Measurements from ENCODE around the gene TBC1D32. TPM values are rescaled to one million over a fixed set of nuclear protein-coding genes. Genes with fewer than 3 reads are reported as not detected.
"Not testable (repeated sequence)": the region's sequence is repeated elsewhere in the genome, so short reads cannot be mapped to it uniquely, and the experiment has no call there.

TBC1D32 gene
- polyA plus RNA-seq, 1 donor (not counting 4 experiments of a cell fraction or from before 2014, with no cell fraction given) = 6.7 TPM

DNA sequence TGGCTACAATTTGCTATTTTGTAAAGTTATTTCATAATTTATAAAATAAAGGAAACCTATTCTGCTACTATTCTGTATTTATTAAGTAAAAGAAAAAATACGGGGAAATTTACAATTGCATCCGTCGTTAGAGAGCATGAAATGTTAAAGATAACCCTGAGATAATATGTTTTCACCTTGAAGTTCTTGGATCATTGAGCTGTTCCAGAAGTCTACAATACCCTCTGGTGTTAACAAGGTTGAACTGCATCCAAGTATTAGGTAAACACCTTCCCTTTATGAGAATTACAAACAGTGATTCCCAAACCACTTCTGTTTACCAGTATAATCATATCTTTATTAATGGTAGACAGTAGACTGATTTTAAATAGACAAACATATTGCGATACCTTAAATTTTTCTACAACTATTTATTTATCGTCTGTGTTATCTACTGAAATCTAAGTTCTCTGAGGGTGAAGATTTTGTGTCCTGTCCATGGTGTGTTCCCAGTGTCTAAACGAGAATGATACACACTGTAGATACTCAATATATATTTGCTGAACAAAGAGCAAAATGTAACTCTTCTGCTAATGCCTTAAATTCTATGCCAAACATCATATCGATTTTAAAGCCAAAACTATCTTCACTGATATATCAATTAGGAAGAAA, 28.2 kb downstream of the TBC1D32 start:
- TF ChIP-seq, protein P1, sequence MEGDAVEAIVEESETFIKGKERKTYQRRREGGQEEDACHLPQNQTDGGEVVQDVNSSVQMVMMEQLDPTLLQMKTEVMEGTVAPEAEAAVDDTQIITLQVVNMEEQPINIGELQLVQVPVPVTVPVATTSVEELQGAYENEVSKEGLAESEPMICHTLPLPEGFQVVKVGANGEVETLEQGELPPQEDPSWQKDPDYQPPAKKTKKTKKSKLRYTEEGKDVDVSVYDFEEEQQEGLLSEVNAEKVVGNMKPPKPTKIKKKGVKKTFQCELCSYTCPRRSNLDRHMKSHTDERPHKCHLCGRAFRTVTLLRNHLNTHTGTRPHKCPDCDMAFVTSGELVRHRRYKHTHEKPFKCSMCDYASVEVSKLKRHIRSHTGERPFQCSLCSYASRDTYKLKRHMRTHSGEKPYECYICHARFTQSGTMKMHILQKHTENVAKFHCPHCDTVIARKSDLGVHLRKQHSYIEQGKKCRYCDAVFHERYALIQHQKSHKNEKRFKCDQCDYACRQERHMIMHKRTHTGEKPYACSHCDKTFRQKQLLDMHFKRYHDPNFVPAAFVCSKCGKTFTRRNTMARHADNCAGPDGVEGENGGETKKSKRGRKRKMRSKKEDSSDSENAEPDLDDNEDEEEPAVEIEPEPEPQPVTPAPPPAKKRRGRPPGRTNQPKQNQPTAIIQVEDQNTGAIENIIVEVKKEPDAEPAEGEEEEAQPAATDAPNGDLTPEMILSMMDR (optimal IDR thresholded peaks at IDR 0.05 in 1 of 3, IDR thresholded peaks at IDR 0.05 in 1 of 3, conservative IDR thresholded peaks at IDR 0.05 in 1 of 3; ENCODE audit: extremely low read depth in 1 of 3, insufficient read depth in 2 of 3, low read length in 3 of 3) = peak in 2 of 3 experiments; percentile 45 to 53
- TF ChIP-seq EZH2 (IDR thresholded peaks at IDR 0.05; ENCODE audit: low read length) = no peak
- Histone ChIP-seq H3K9ac (ENCODE audit: control insufficient read depth, extremely low read depth, insufficient read depth, low read length) (no peak overlapping the region), H3K4me1 (ENCODE audit: control insufficient read depth, extremely low read depth, insufficient read depth, low read length) (peaks cover 14% of the 10 kb centered on the region), H3K79me2 (ENCODE audit: control insufficient read depth, insufficient read depth, low read length) (no peaks in the 10 kb centered on the region), H4K20me1 (ENCODE audit: control insufficient read depth, extremely low read depth, insufficient read depth, low read length) (no peaks in the 10 kb centered on the region), H3K4me2 (ENCODE audit: control insufficient read depth, extremely low read depth, insufficient read depth, low read depth, low read length) (no peak overlapping the region), H3K9me1 (ENCODE audit: control insufficient read depth, extremely low read depth, insufficient read depth, low read length) (no peaks in the 10 kb centered on the region), H3K4me3 (ENCODE audit: control insufficient read depth in 2 of 3, extremely low read depth in 1 of 3, insufficient read depth in 2 of 3, low read depth in 1 of 3, low read length in 3 of 3) (no peak overlapping the region), H3K36me3 (ENCODE audit: control insufficient read depth in 2 of 2, extremely low read depth in 1 of 2, insufficient read depth in 2 of 2, low read length in 2 of 2) (no peaks in the 10 kb centered on the region), H2AFZ (ENCODE audit: control insufficient read depth, low read length) (no peak overlapping the region), H3K27me3 (ENCODE audit: control insufficient read depth, extremely low read depth, insufficient read depth, low read length) (no peaks in the 10 kb centered on the region), H3K27ac (ENCODE audit: control insufficient read depth, insufficient read depth, low read length) (no peak overlapping the region), H3K9me3 (ENCODE audit: control insufficient read depth, low read depth, low read length) (no peaks in the 10 kb centered on the region)
- dilution Hi-C loops (cut with MboI; ENCODE audit: extremely low pct_ligation_motif_present, low sequenced_read_pairs) = no loop called here
- DNase-seq (ENCODE audit: low read depth, low spot score) = peak; percentile 11
- peak; percentile 93 for FAIRE-seq

DNA sequence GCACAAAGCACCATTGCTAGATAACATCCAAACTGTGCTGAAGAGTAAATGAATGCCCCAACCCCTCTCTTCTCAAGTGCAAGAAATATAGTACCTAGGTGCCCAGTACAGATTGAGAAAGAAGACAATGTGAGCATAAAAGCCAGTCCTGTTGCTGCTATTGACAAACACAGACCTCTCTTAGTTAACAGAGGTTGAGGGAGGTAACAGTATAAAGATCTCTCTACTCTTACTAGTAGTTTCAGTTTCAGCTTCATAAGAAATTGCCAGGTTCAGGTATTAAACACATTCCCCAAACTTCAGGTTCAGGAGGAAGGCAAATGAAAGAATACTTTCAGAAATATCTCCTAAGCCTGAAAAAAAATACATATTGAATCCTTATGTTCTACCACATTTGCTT, 31.4 kb downstream of the TBC1D32 start:
- no peaks in the 10 kb centered on the region for H3K36me3 ChIP-seq (ENCODE audit: control insufficient read depth in 2 of 2, extremely low read depth in 1 of 2, insufficient read depth in 2 of 2, low read length in 2 of 2)
- no peaks in the 10 kb centered on the region for H3K9me3 ChIP-seq (ENCODE audit: control insufficient read depth, low read depth, low read length)
- no peak for TF ChIP-seq EZH2 (IDR thresholded peaks at IDR 0.05; ENCODE audit: low read length)
- TF ChIP-seq, protein P1 (optimal IDR thresholded peaks at IDR 0.05 in 1 of 3, IDR thresholded peaks at IDR 0.05 in 1 of 3, conservative IDR thresholded peaks at IDR 0.05 in 1 of 3; ENCODE audit: extremely low read depth in 1 of 3, insufficient read depth in 2 of 3, low read length in 3 of 3) = no peak
- dilution Hi-C loops (cut with MboI; ENCODE audit: extremely low pct_ligation_motif_present, low sequenced_read_pairs) = no loop called here
- no peak overlapping the region for H3K4me3 ChIP-seq (ENCODE audit: control insufficient read depth in 2 of 3, extremely low read depth in 1 of 3, insufficient read depth in 2 of 3, low read depth in 1 of 3, low read length in 3 of 3)
- H3K4me1 ChIP-seq (ENCODE audit: control insufficient read depth, extremely low read depth, insufficient read depth, low read length) = no peaks in the 10 kb centered on the region
- H3K9me1 ChIP-seq (ENCODE audit: control insufficient read depth, extremely low read depth, insufficient read depth, low read length) = no peaks in the 10 kb centered on the region
- H2AFZ ChIP-seq (ENCODE audit: control insufficient read depth, low read length) = no peak overlapping the region
- H3K9ac ChIP-seq (ENCODE audit: control insufficient read depth, extremely low read depth, insufficient read depth, low read length) = no peak overlapping the region
- FAIRE-seq = no peak
- no peaks in the 10 kb centered on the region for H3K79me2 ChIP-seq (ENCODE audit: control insufficient read depth, insufficient read depth, low read length)
- H4K20me1 ChIP-seq (ENCODE audit: control insufficient read depth, extremely low read depth, insufficient read depth, low read length) = no peaks in the 10 kb centered on the region
- H3K4me2 ChIP-seq (ENCODE audit: control insufficient read depth, extremely low read depth, insufficient read depth, low read depth, low read length) = no peak overlapping the region
- no peak overlapping the region for H3K27ac ChIP-seq (ENCODE audit: control insufficient read depth, insufficient read depth, low read length)
- no peaks in the 10 kb centered on the region for H3K27me3 ChIP-seq (ENCODE audit: control insufficient read depth, extremely low read depth, insufficient read depth, low read length)
- no peak for DNase-seq (ENCODE audit: low read depth, low spot score)

GRCh38 chr6:121301156-121301555, 33.1 kb downstream of the TBC1D32 start:
- DNase-seq (ENCODE audit: low read depth, low spot score); H3K9me3 ChIP-seq (ENCODE audit: control insufficient read depth, low read depth, low read length); H4K20me1 ChIP-seq (ENCODE audit: control insufficient read depth, extremely low read depth, insufficient read depth, low read length); FAIRE-seq; H3K4me1 ChIP-seq (ENCODE audit: control insufficient read depth, extremely low read depth, insufficient read depth, low read length); dilution Hi-C loops (cut with MboI; ENCODE audit: extremely low pct_ligation_motif_present, low sequenced_read_pairs); H3K9me1 ChIP-seq (ENCODE audit: control insufficient read depth, extremely low read depth, insufficient read depth, low read length); H3K9ac ChIP-seq (ENCODE audit: control insufficient read depth, extremely low read depth, insufficient read depth, low read length); H3K4me2 ChIP-seq (ENCODE audit: control insufficient read depth, extremely low read depth, insufficient read depth, low read depth, low read length); H3K27ac ChIP-seq (ENCODE audit: control insufficient read depth, insufficient read depth, low read length); H3K36me3 ChIP-seq (ENCODE audit: control insufficient read depth in 2 of 2, extremely low read depth in 1 of 2, insufficient read depth in 2 of 2, low read length in 2 of 2); H3K27me3 ChIP-seq (ENCODE audit: control insufficient read depth, extremely low read depth, insufficient read depth, low read length); H3K79me2 ChIP-seq (ENCODE audit: control insufficient read depth, insufficient read depth, low read length); H3K4me3 ChIP-seq (ENCODE audit: control insufficient read depth in 2 of 3, extremely low read depth in 1 of 3, insufficient read depth in 2 of 3, low read depth in 1 of 3, low read length in 3 of 3); H2AFZ ChIP-seq (ENCODE audit: control insufficient read depth, low read length): not testable (repeated sequence)
